Measurements from ENCODE around the gene ZNF318. TPM values are rescaled to one million over a fixed set of nuclear protein-coding genes. Genes with fewer than 3 reads are reported as not detected.

Gene ZNF318
- total and polyA plus RNA-seq, 11 donors, result 7.3 to 15.7 (median 13.9) TPM

DNA sequence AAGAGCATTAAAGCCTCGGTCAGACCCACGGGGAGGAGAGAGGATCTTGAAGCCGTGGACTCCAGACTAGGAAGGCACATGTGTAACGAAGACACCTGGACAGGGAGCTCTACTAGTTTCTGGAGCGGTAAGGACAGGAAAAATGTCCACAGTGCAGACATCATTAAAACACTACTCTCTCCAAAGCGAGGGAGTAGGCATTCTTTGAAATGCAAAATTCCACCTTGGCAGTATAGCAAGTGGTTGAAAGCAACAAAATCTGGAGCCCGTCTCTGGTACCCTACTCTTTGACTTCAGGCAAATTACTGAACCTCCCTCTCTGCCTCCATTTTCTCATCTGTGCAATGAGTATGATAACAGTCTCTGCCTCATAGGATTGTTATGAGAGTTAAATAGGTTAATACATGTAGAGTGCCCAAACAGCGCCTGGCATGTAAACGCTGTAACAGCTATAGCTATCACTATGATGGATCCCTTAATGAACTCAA is 60.4 kb downstream of the ZNF318 start:
- peaks cover 0 to 50% (median 11%) of the 10 kb centered on the region in 12 donors for H3K4me1 ChIP-seq
- TF ChIP-seq, protein P1, sequence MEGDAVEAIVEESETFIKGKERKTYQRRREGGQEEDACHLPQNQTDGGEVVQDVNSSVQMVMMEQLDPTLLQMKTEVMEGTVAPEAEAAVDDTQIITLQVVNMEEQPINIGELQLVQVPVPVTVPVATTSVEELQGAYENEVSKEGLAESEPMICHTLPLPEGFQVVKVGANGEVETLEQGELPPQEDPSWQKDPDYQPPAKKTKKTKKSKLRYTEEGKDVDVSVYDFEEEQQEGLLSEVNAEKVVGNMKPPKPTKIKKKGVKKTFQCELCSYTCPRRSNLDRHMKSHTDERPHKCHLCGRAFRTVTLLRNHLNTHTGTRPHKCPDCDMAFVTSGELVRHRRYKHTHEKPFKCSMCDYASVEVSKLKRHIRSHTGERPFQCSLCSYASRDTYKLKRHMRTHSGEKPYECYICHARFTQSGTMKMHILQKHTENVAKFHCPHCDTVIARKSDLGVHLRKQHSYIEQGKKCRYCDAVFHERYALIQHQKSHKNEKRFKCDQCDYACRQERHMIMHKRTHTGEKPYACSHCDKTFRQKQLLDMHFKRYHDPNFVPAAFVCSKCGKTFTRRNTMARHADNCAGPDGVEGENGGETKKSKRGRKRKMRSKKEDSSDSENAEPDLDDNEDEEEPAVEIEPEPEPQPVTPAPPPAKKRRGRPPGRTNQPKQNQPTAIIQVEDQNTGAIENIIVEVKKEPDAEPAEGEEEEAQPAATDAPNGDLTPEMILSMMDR (IDR thresholded peaks at IDR 0.05), result no peak
- TF ChIP-seq POLR2A (IDR thresholded peaks at IDR 0.05), result no peak
- no peak for ATAC-seq
- H3K4me3 ChIP-seq, result peak overlapping the region in 9 of 12 donors; percentile 42 to 65 (median 53)
- H3K9me3 ChIP-seq, result no peaks in the 10 kb centered on the region
- 46 to 53% (median 49%) methylated on average over 9 of the region's 9 CpGs for WGBS, 4 donors
- intact Hi-C loops (cut with DNase I), result no loop called here
- DNase-seq, result no peak
- H3K27ac ChIP-seq, result peak overlapping the region in 7 of 12 donors; percentile 36 to 83 (median 67)
- H3K36me3 ChIP-seq, result no peaks in the 10 kb centered on the region
- H3K27me3 ChIP-seq, result peaks cover 0 to 8% (median 0%) of the 10 kb centered on the region in 9 donors

DNA sequence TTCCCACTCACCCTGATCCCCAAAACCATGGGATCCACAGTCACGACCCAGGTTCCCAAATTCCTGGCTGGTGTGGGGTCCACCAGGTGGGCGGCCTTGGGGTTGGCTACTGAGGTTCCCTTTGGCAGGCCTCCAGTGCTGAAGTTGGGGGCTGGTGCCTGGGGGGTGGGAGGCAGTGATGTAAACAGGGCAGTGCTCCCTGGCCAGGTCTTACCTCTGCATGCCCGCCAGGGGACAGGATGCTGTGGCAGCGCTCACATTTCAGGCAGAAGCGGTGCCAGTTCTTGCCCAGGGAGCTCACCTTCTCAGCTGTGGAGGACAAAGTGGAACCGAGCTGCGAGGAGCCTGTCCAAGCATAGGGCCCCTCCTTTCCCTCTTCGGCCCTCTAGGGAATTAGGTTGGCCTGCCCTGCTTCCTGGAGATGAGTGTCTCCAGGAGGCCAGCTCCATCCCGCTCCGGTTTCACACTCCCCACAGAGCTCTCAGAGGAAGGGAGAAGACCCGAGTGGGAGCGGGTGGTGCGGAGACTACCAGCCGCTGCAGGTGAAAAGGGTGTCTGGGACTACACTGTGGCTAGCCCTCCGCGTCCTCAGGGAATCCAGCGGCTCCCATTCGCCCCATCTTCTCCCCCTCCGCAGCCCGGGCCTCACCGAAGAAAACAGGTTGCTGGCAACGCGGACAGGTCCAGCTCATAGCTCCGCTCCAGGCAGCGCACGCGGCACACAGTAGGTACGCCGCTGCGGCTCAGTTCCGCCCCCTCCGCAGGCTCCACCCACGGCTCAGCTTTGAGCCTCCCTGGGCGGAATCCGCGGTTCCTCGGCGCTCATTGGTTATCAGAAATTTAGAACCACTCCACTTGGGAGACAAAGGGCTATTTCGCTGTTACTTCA is 61.1 kb downstream of the ZNF318 start, which contains the start of gene CRIP3:
TSS of gene CRIP3 (minus strand) at position 726 of the 889 bp plus-strand sequence. CDS start at position 692, 34 bp downstream.
- intact Hi-C loops (cut with DNase I), result no loop called here
- TF ChIP-seq, protein P1 (IDR thresholded peaks at IDR 0.05), result peak in 6 of 12 donors; percentile 7 to 45 (median 26)
- no peak for TF ChIP-seq POLR2A (IDR thresholded peaks at IDR 0.05)
- no peaks in the 10 kb centered on the region for H3K9me3 ChIP-seq
- DNase-seq (peak in 4 of 5 donors; percentile 47 to 64 (median 58)), ATAC-seq (peak; percentile 38 to 79 (median 71))
- WGBS, 4 donors, result 9 to 16% (median 12%) methylated on average over 22 to 39 of the region's 39 CpGs
- H3K27me3 ChIP-seq, result peaks cover 0 to 8% (median 0%) of the 10 kb centered on the region in 9 donors
- H3K4me1 ChIP-seq, result peaks cover 0 to 44% (median 11%) of the 10 kb centered on the region in 12 donors
- no peaks in the 10 kb centered on the region for H3K36me3 ChIP-seq
- H3K4me3 ChIP-seq, result peak within 1 kb of the TSS in 11 of 12 donors; percentile 29 to 65 (median 52)
- peak within 1 kb of the TSS in 10 of 12 donors; percentile 17 to 83 (median 53) for H3K27ac ChIP-seq

DNA sequence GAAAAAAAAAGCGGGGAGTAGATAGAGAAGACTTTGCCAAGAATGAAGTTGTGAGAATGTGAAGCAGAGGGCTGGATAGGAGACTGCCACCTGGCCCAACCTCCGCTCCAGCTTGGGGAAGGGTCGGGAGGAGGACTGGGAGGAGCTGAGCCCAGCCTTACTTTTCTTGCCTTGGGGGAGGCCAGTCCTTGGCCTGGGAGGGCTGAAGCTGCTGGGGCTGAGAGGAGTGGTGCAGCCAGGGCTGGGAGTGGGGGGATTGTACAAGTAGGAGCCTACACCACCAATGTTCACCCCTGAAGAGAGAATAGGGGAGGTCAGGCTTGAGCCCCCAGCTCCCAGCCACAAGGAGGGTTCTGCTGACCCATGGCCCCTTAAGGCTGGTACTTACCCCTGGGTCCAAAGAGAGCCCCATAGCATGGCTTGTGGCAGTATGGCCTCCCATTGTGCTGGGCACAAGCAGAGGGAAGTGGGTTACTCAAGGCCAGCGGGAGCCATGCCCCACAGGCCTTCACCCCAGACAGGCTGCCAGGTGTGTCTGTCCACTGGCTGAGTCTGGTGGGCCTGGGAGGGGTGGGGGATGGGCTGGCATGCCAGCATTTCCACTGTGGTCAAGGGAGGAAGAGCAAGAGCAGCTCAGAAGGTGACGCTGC is 61.9 kb downstream of the ZNF318 start:
- peaks cover 0 to 37% (median 11%) of the 10 kb centered on the region in 12 donors for H3K4me1 ChIP-seq
- peak overlapping the region in 4 of 12 donors; percentile 62 to 83 (median 70) for H3K27ac ChIP-seq
- 89 to 94% (median 91%) methylated on average over 5 of the region's 5 CpGs for WGBS, 4 donors
- ATAC-seq (peak in 2 of 4 donors; percentile 3), DNase-seq (no peak)
- H3K36me3 ChIP-seq, result no peaks in the 10 kb centered on the region
- no peaks in the 10 kb centered on the region for H3K9me3 ChIP-seq
- peak overlapping the region in 4 of 12 donors; percentile 42 to 65 (median 52) for H3K4me3 ChIP-seq
- intact Hi-C loops (cut with DNase I), result no loop called here
- H3K27me3 ChIP-seq, result peaks cover 0 to 8% (median 0%) of the 10 kb centered on the region in 9 donors
- TF ChIP-seq, protein P1 (IDR thresholded peaks at IDR 0.05), result no peak
- no peak for TF ChIP-seq POLR2A (IDR thresholded peaks at IDR 0.05)

Measured in heart left ventricle (tissue), 16 donors.